Measurements from ENCODE around the gene ISY1. TPM values are rescaled to one million over a fixed set of nuclear protein-coding genes. Genes with fewer than 3 reads are reported as not detected.

Gene ISY1
- total and polyA plus RNA-seq, 2 of the 4 experiments (the other 2 are of a cell fraction), result 28.5 to 31.5 TPM

- H3K9me1 ChIP-seq (ENCODE audit: insufficient read depth, low read length), result no peaks in the 10 kb centered on the region
- intact Hi-C loops (cut with micrococcal nuclease), result no loop called here
- H3K18ac ChIP-seq (ENCODE audit: low read depth, low read length), result no peak overlapping the region
- H3K4me2 ChIP-seq (ENCODE audit: low read depth, low read length), result no peak overlapping the region
- no peak overlapping the region for H3K4ac ChIP-seq (ENCODE audit: low read depth, low read length)
- no peak overlapping the region for H2BK120ac ChIP-seq (ENCODE audit: low read depth, low read length)
- H3K14ac ChIP-seq (replicated peaks; ENCODE audit: low read depth, low read length), result no peak overlapping the region
- H2BK15ac ChIP-seq (ENCODE audit: low read depth, low read length), result no peak overlapping the region
- no peaks in the 10 kb centered on the region; a peak in 1 of 4 replicates for H3K79me1 ChIP-seq (ENCODE audit: low read depth in 1 of 2, low read length in 2 of 2)
- no peak overlapping the region for H3K56ac ChIP-seq (ENCODE audit: extremely low read depth, insufficient read depth, low read length)
- no peak overlapping the region for H2BK20ac ChIP-seq (ENCODE audit: low read depth, low read length)
- in situ Hi-C loops (cut with MboI; ENCODE audit: low sequenced_read_pairs), result no loop called here
- CTCF ChIA-PET, result no interaction called here
- no peaks in the 10 kb centered on the region for H3K27me3 ChIP-seq (ENCODE audit: control insufficient read depth, insufficient read depth, low read length)
- H2AK5ac ChIP-seq (ENCODE audit: low read depth, low read length), result no peak overlapping the region
- no peaks in the 10 kb centered on the region for H3K9me3 ChIP-seq (ENCODE audit: control insufficient read depth, insufficient read depth, low read length)
- POLR2A ChIA-PET (ENCODE audit: unreplicated experiment), result no interaction called here
- H3K27ac ChIP-seq (ENCODE audit: insufficient read depth, low read length), result no peak overlapping the region
- no peak overlapping the region for H4K91ac ChIP-seq (ENCODE audit: insufficient read depth, low read depth, low read length)
- H2AK9ac ChIP-seq (replicated peaks; ENCODE audit: low read depth, low read length, poor library complexity), result no peak overlapping the region
- H3K4me1 ChIP-seq (ENCODE audit: control insufficient read depth, insufficient read depth, low read length), result peaks cover 3% of the 10 kb centered on the region; the same call in 1 of the 2 replicates
- no TSS peak for BruUV-seq (replicated peaks)
- no peaks in the 10 kb centered on the region for H4K20me1 ChIP-seq (ENCODE audit: insufficient read depth, low read length)
- H2AFZ ChIP-seq (replicated peaks; ENCODE audit: low read length, poor library complexity), result no peak overlapping the region
- no peak for ATAC-seq (ENCODE audit: low read depth)
- H4K5ac ChIP-seq (ENCODE audit: low read depth, low read length), result no peak overlapping the region
- no peak overlapping the region for H3K23ac ChIP-seq (ENCODE audit: low read depth, low read length)
- no peak overlapping the region for H3K4me3 ChIP-seq (ENCODE audit: insufficient read depth, low read depth, low read length)
- no peak overlapping the region for H2BK5ac ChIP-seq (ENCODE audit: low read depth, low read length, poor library complexity, severe bottlenecking)
- WGBS, 2 experiments (ENCODE audit: extremely low coverage in 2 of 2, insufficient read length in 1 of 2), result 83% methylated on average over 2 of the region's 5 CpGs; no CpG with 5 or more reads in 1 of the 2 experiments
- H3K36me3 ChIP-seq (ENCODE audit: control insufficient read depth, insufficient read depth, low read length), result peaks cover 49% of the 10 kb centered on the region
- TF ChIP-seq MXI1 (IDR thresholded peaks at IDR 0.05; ENCODE audit: borderline replicate concordance, low read depth, low read length) (no peak), MAZ (IDR thresholded peaks at IDR 0.05; ENCODE audit: borderline replicate concordance, low read depth, low read length) (no peak), RAD21 (IDR thresholded peaks at IDR 0.05; ENCODE audit: low read length) (no peak), FOS (IDR thresholded peaks at IDR 0.05; ENCODE audit: low read depth, low read length) (no peak), POLR2A (IDR thresholded peaks at IDR 0.05; ENCODE audit: low read depth, low read length) (no peak), USF2 (IDR thresholded peaks at IDR 0.05; ENCODE audit: low read depth, low read length) (no peak), ELK1 (IDR thresholded peaks at IDR 0.05; ENCODE audit: borderline replicate concordance, low read depth, low read length) (no peak), CEBPB (IDR thresholded peaks at IDR 0.05; ENCODE audit: low read depth, low read length) (no peak), RFX5 (IDR thresholded peaks at IDR 0.05; ENCODE audit: low read depth, low read length) (no peak), CTCF (conservative IDR thresholded peaks at IDR 0.05; ENCODE audit: low read depth, low read length) (no peak), NFE2L2 (IDR thresholded peaks at IDR 0.05; ENCODE audit: low read depth, low read length) (no peak), SMC3 (IDR thresholded peaks at IDR 0.05; ENCODE audit: low read depth, low read length) (no peak), RCOR1 (IDR thresholded peaks at IDR 0.05; ENCODE audit: insufficient replicate concordance, low read length) (no peak), BHLHE40 (IDR thresholded peaks at IDR 0.05; ENCODE audit: low read depth, low read length) (no peak), CHD1 (IDR thresholded peaks at IDR 0.05; ENCODE audit: low read depth, low read length) (no peak), MAFK (IDR thresholded peaks at IDR 0.05; ENCODE audit: low read depth, low read length) (no peak)
- no peak for DNase-seq
- dilution Hi-C loops (cut with HindIII; ENCODE audit: low sequenced_read_pairs, unreplicated experiment), result no loop called here
- no peak overlapping the region for H3K9ac ChIP-seq (ENCODE audit: low read depth, low read length)
- H4K8ac ChIP-seq (ENCODE audit: low read depth in 2 of 2, low read length in 2 of 2), result no peak overlapping the region
These were observed 28.6 kb downstream of the ISY1 start for GRCh38 chr3:129132097-129132866.
